Upper lobe of left lung (tissue), 6 donors: ENCODE data around the gene RGS16. TPM values are rescaled to one million over a fixed set of nuclear protein-coding genes. Genes with fewer than 3 reads are reported as not detected.

Experiments used
- ATAC-seq, 2 donors: fragments of 200-7000 bp; cut with Tn5 transposase; one replicate each; pipeline ENCODE4 v1.9.1; 2022; ENCODE audit warnings: mild to moderate bottlenecking in 2 of 2, moderate library complexity in 2 of 2; ENCODE audit not compliant: low FRiP score in 2 of 2
- DNase-seq, 2 donors: peaks; one replicate each; pipeline ENCODE4 v3.0.0-alpha.2; 2019 to 2020
- H3K27ac ChIP-seq, 4 donors: fragments of 200-600 bp; sonication (generic); one replicate each; pipeline ENCODE4 v1.5.1; 2016 to 2019
- H3K27me3 ChIP-seq, 4 donors: fragments of 200-600 bp; sonication (generic); one replicate each; pipeline ENCODE4 v1.5.1; 2017 to 2019
- H3K36me3 ChIP-seq, 4 donors: fragments of 200-600 bp; sonication (generic); one replicate each; pipeline ENCODE4 v1.5.1; 2016 to 2019
- H3K4me1 ChIP-seq, 4 donors: fragments of 200-600 bp; sonication (generic); one replicate each; pipeline ENCODE4 v1.5.1; 2018 to 2019
- H3K4me3 ChIP-seq, 4 donors: fragments of 200-600 bp; sonication (generic); one replicate each; pipeline ENCODE4 v1.5.1; 2017 to 2019; ENCODE audit warnings: mild to moderate bottlenecking in 2 of 4, moderate library complexity in 1 of 4
- H3K9me3 ChIP-seq, 4 donors: fragments of 200-600 bp; sonication (generic); one replicate each; pipeline ENCODE4 v1.5.1; 2018 to 2019
- CTCF ChIP-seq, 6 experiments: fragments of 450-650 bp in 4 of 6; fragments of 200-600 bp in 2 of 6; sonication (generic) in 2 of 6; IDR thresholded peaks; one replicate each; pipeline ENCODE4 v1.5.1; 2016 to 2019; ENCODE audit warnings: antibody characterized with exemption in 6 of 6
- EP300 ChIP-seq, 4 donors: sonication (generic); formaldehyde crosslinking; IDR thresholded peaks; one replicate each; pipeline ENCODE4 v1.5.1; 2017; ENCODE audit warnings: antibody characterized with exemption in 4 of 4, control low read depth in 2 of 4
- POLR2A ChIP-seq, 4 donors: fragments of 450-650 bp; IDR thresholded peaks; one replicate each; pipeline ENCODE4 v1.5.1; 2016 to 2017; ENCODE audit warnings: antibody characterized with exemption in 4 of 4, mild to moderate bottlenecking in 2 of 4
- POLR2AphosphoS5 ChIP-seq, 2 donors: sonication (generic); formaldehyde crosslinking; IDR thresholded peaks; one replicate each; pipeline ENCODE4 v1.5.1; 2017; ENCODE audit warnings: antibody characterized with exemption in 2 of 2
- WGBS, 2 donors: methylation state at CpG; one replicate each; pipeline ENCODE4 v1.1.5; 2017 to 2018; 5-methylcytosine and 5-hydroxymethylcytosine counted together
- total RNA-seq, 6 donors: library from RNA; depleted of rRNA in 4 of 6; stranded (reverse); fragments of >200 nt in 4 of 6; gene quantifications; one replicate each; pipeline versions ENCODE4 v1.1.0 to v1.2.1, GENCODE V29; 2016 to 2021
- donor health status: DM: no; HTN: no; CAD: no; lungs with moderate emphysema.
- donor health status: DM: no; HTN: yes; CAD: no; lungs with severe emphysema.

Gene RGS16
- total RNA-seq, 6 donors from 2014 or later = 3.1 to 27.2 (median 16.2) TPM

- Histone ChIP-seq H3K27ac (peak overlapping the region; percentile 24 to 91 (median 82)), H3K27me3 (no peaks in the 10 kb centered on the region), H3K4me1 (peaks cover 34 to 69% (median 46%) of the 10 kb centered on the region in 4 donors), H3K9me3 (no peaks in the 10 kb centered on the region), H3K4me3 (peak overlapping the region in 3 of 4 donors; percentile 53 to 68 (median 56)), H3K36me3 (peaks cover 8 to 29% (median 12%) of the 10 kb centered on the region in 4 donors)
- TF ChIP-seq CTCF (IDR thresholded peaks at IDR 0.05) (peak; percentile 54 to 94 (median 87)), POLR2A (IDR thresholded peaks at IDR 0.05) (no peak), POLR2AphosphoS5 (IDR thresholded peaks at IDR 0.05) (no peak), EP300 (IDR thresholded peaks at IDR 0.05) (no peak)
- ATAC-seq (peak; percentile 12 to 44), DNase-seq (peak in 1 of 2 donors; percentile 74)
- 16 to 20% methylated on average over 6 of the region's 6 CpGs for WGBS, 2 donors
These were observed 2.8 kb downstream of the RGS16 start for GRCh38 chr1:182601416-182601786.

- ATAC-seq (no peak), DNase-seq (no peak)
- peaks cover 8 to 29% (median 12%) of the 10 kb centered on the region in 4 donors for H3K36me3 ChIP-seq
- no peaks in the 10 kb centered on the region for H3K9me3 ChIP-seq
- peak overlapping the region in 1 of 4 donors; percentile 52 for H3K27ac ChIP-seq
- TF ChIP-seq POLR2AphosphoS5 (IDR thresholded peaks at IDR 0.05) (no peak), CTCF (IDR thresholded peaks at IDR 0.05) (no peak), POLR2A (IDR thresholded peaks at IDR 0.05) (no peak), EP300 (IDR thresholded peaks at IDR 0.05) (no peak)
- WGBS, 2 donors = 63 to 73% methylated on average over 5 of the region's 5 CpGs
- no peaks in the 10 kb centered on the region for H3K27me3 ChIP-seq
- H3K4me1 ChIP-seq = peaks cover 34 to 69% (median 45%) of the 10 kb centered on the region in 4 donors
- peak overlapping the region in 1 of 4 donors; percentile 56 for H3K4me3 ChIP-seq
These were observed 3.3 kb downstream of the RGS16 start for GRCh38 chr1:182600745-182601415.

- Histone ChIP-seq H3K4me1 (peaks cover 34 to 69% (median 43%) of the 10 kb centered on the region in 4 donors), H3K36me3 (peaks cover 8 to 29% (median 12%) of the 10 kb centered on the region in 4 donors), H3K4me3 (peak overlapping the region in 1 of 4 donors; percentile 4), H3K27ac (peak overlapping the region in 1 of 4 donors; percentile 52), H3K9me3 (no peaks in the 10 kb centered on the region), H3K27me3 (no peaks in the 10 kb centered on the region)
- ATAC-seq (no peak), DNase-seq (no peak)
- TF ChIP-seq POLR2AphosphoS5 (IDR thresholded peaks at IDR 0.05) = no peak
- TF ChIP-seq CTCF (IDR thresholded peaks at IDR 0.05) = no peak
- no peak for TF ChIP-seq POLR2A (IDR thresholded peaks at IDR 0.05)
- TF ChIP-seq EP300 (IDR thresholded peaks at IDR 0.05) = no peak
- WGBS, 2 donors = 88 to 89% methylated on average over 15 to 17 of the region's 17 CpGs
These were observed 4.0 kb downstream of the RGS16 start for GRCh38 chr1:182600036-182600713.

GRCh38 chr1:182599339-182599738, 4.8 kb downstream of the RGS16 start:
- Histone ChIP-seq H3K4me1 (peaks cover 28 to 61% (median 37%) of the 10 kb centered on the region in 4 donors), H3K27ac (peak overlapping the region in 2 of 4 donors; percentile 6 to 52), H3K27me3 (no peaks in the 10 kb centered on the region), H3K4me3 (no peak overlapping the region), H3K9me3 (no peaks in the 10 kb centered on the region), H3K36me3 (peaks cover 8 to 29% (median 12%) of the 10 kb centered on the region in 4 donors)
- WGBS, 2 donors = 73 to 89% methylated on average over 4 to 6 of the region's 6 CpGs
- DNase-seq (peak in 1 of 2 donors; percentile 55), ATAC-seq (no peak)
- TF ChIP-seq POLR2A (IDR thresholded peaks at IDR 0.05) (no peak), POLR2AphosphoS5 (IDR thresholded peaks at IDR 0.05) (no peak), EP300 (IDR thresholded peaks at IDR 0.05) (no peak), CTCF (IDR thresholded peaks at IDR 0.05) (peak in 2 of 6 experiments; percentile 11 to 22)
